Tibial artery (tissue), 4 donors: ENCODE data around the gene CRYGS.

Source experiments
- DNase-seq, 2 donors: peaks; one replicate each; pipeline ENCODE4 v3.0.0-alpha.2; 2019
- H3K27ac ChIP-seq, 2 donors: fragments of 200-600 bp; sonication (generic) in 1 of 2; 1 replicate in 1 of 2; 2 replicates in 1 of 2; pipeline ENCODE4 v1.5.1; 2018 to 2019; ENCODE audit warnings: mild to moderate bottlenecking in 1 of 2
- H3K27me3 ChIP-seq, 2 donors: fragments of 200-600 bp; sonication (generic) in 1 of 2; one replicate each; pipeline versions ENCODE4 v1.5.1 to v1.6.0; 2016 to 2019
- H3K36me3 ChIP-seq, 3 donors: fragments of 200-600 bp; sonication (generic) in 2 of 3; one replicate each; pipeline ENCODE4 v1.5.1; 2016 to 2019; ENCODE audit warnings: mild to moderate bottlenecking in 2 of 3
- H3K4me1 ChIP-seq, 4 donors: fragments of 200-600 bp; sonication (generic) in 2 of 4; 1 replicate in 3 of 4; 2 replicates in 1 of 4; pipeline ENCODE4 v1.5.1; 2016 to 2019
- H3K4me3 ChIP-seq, 2 donors: fragments of 200-600 bp; sonication (generic) in 1 of 2; 1 replicate in 1 of 2; 2 replicates in 1 of 2; pipeline ENCODE4 v1.5.1; 2018 to 2019; ENCODE audit warnings: mild to moderate bottlenecking in 2 of 2
- H3K9me3 ChIP-seq, 3 donors: fragments of 200-600 bp; sonication (generic) in 1 of 3; one replicate each; pipeline ENCODE4 v1.5.1; 2016 to 2019
- intact Hi-C: fragments of 100-400 bp; cut with DNase I; formaldehyde crosslinking; loops from one replicate; pipeline ENCODE4 v1.15.0; 2023; ENCODE audit warnings: low total_unique reads
- TF ChIP-seq, protein P1 (sequence below), 2 experiments: fragments of 200-600 bp in 1 of 2; fragments of 450-650 bp in 1 of 2; IDR thresholded peaks; one replicate each; pipeline ENCODE4 v1.5.1; 2017 to 2019; ENCODE audit warnings: antibody characterized with exemption in 2 of 2, mild to moderate bottlenecking in 1 of 2, moderate library complexity in 1 of 2

CRYGS gene

DNA sequence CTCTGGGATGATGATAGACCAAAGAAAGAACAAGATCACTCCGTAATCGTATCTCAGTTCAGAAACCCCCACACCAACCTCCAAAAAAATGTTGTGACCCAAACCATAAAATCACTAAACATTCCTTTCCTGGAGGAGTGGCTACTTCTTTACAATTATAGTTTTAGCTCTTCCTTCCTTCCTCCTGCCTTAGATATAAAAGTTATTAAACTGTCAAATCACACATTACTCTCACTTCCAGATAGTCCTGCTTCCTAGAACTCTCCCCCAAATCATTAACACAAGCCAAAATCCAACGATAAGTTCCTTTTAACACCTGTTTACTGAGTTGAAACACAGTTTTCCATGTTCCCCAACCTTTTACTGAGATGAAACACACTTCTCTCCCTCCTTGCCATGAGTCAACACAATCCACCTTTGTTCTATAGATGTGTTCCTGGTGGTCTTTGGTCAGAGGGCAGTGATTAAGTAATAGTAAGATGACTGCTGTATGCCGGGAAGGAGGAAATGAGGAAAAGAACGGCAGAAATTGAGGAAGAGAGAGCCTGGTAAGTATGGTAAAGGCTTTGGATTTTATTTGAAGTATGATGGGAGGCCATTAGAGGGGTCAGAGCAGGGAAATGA, 8.3 kb upstream of the CRYGS start:
- no peak overlapping the region for H3K27ac ChIP-seq
- H3K4me1 ChIP-seq = no peaks in the 10 kb centered on the region
- no peaks in the 10 kb centered on the region for H3K9me3 ChIP-seq
- H3K36me3 ChIP-seq = peaks cover 49 to 95% (median 73%) of the 10 kb centered on the region in 3 donors
- no peak overlapping the region for H3K4me3 ChIP-seq
- intact Hi-C loops = no loop called here
- DNase-seq = no peak
- no peaks in the 10 kb centered on the region for H3K27me3 ChIP-seq
- TF ChIP-seq, protein P1, sequence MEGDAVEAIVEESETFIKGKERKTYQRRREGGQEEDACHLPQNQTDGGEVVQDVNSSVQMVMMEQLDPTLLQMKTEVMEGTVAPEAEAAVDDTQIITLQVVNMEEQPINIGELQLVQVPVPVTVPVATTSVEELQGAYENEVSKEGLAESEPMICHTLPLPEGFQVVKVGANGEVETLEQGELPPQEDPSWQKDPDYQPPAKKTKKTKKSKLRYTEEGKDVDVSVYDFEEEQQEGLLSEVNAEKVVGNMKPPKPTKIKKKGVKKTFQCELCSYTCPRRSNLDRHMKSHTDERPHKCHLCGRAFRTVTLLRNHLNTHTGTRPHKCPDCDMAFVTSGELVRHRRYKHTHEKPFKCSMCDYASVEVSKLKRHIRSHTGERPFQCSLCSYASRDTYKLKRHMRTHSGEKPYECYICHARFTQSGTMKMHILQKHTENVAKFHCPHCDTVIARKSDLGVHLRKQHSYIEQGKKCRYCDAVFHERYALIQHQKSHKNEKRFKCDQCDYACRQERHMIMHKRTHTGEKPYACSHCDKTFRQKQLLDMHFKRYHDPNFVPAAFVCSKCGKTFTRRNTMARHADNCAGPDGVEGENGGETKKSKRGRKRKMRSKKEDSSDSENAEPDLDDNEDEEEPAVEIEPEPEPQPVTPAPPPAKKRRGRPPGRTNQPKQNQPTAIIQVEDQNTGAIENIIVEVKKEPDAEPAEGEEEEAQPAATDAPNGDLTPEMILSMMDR (IDR thresholded peaks at IDR 0.05) = no peak

DNA sequence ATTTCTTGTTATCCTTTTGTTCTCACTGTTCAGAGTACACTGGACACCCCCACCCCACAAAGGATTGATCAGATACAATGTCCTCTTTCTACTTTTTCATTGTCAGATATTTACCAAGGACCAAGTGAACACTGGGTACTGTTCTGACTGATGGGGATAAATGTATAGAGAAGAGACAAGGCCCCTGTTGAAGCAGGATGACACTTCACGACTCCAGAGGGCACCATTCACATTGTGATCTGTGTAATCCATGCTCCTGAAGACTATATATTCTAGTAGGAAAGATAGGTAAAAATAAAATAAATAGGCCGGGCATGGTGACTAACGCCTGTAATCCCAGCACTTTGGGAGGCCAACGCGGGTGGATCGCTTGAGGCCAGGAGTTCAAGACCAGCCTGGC, 7.2 kb upstream of the CRYGS start:
- DNase-seq = no peak
- no peak overlapping the region for H3K27ac ChIP-seq
- H3K27me3 ChIP-seq = no peaks in the 10 kb centered on the region
- intact Hi-C loops = no loop called here
- H3K9me3 ChIP-seq = no peaks in the 10 kb centered on the region
- H3K36me3 ChIP-seq = peaks cover 43 to 84% (median 64%) of the 10 kb centered on the region in 3 donors
- TF ChIP-seq, protein P1 (IDR thresholded peaks at IDR 0.05) = no peak
- no peaks in the 10 kb centered on the region for H3K4me1 ChIP-seq
- H3K4me3 ChIP-seq = no peak overlapping the region

DNA sequence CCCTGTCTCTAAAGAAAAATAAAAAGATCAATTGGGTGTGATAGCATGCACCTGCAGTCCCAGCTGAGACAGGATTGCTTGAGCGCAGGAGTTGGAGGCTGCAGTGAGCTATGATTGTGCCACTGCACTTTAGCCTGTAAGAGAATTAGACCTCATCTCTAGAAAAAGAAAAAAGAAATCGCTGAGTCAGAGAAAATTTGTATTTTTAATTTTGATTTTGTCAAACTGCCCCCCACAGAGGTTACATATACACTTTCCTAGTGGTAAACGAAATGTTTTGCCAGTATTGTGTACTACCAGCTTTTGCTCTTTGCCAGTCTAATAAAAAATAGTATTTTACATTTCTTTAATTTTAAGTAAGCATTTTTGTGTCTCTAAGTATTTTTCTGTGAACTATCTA, 5.3 kb upstream of the CRYGS start:
- Histone ChIP-seq H3K27me3 (no peaks in the 10 kb centered on the region), H3K9me3 (no peaks in the 10 kb centered on the region), H3K4me3 (no peak overlapping the region), H3K27ac (no peak overlapping the region), H3K36me3 (peaks cover 36 to 70% (median 52%) of the 10 kb centered on the region in 3 donors), H3K4me1 (no peaks in the 10 kb centered on the region)
- intact Hi-C loops = loop anchor here (10.0 kb wide), 1 partner anchor 565 kb away; no protein-coding TSS in a partner anchor
- TF ChIP-seq, protein P1 (IDR thresholded peaks at IDR 0.05) = no peak
- DNase-seq = no peak

DNA sequence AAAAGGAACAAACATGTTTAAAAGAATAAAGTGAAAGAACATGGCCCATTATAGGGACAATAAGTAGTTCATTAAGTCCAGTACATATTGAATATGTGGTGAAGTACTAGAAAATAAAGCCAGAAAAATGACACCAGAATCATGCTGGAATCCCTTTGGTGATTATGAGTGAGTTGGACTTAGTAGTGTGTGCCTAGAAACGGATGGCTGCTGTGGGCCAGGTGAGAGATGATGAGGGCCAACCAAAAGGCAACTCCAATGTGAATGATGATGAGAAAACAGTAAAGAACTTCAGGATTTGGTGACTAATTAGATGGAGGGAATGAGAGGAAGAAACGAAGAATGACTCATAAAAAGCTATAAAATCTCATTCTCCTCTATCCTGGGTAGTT, 3.3 kb downstream of the CRYGS start:
- TF ChIP-seq, protein P1 (IDR thresholded peaks at IDR 0.05) = no peak
- Histone ChIP-seq H3K36me3 (peaks cover 0 to 17% (median 4%) of the 10 kb centered on the region in 3 donors), H3K27me3 (no peaks in the 10 kb centered on the region), H3K27ac (no peak overlapping the region), H3K9me3 (no peaks in the 10 kb centered on the region), H3K4me3 (no peak overlapping the region), H3K4me1 (peaks cover 0 to 12% (median 0%) of the 10 kb centered on the region in 4 donors)
- DNase-seq = no peak
- intact Hi-C loops = loop anchor here (10.0 kb wide), 1 partner anchor 556 kb away; no protein-coding TSS in a partner anchor

DNA sequence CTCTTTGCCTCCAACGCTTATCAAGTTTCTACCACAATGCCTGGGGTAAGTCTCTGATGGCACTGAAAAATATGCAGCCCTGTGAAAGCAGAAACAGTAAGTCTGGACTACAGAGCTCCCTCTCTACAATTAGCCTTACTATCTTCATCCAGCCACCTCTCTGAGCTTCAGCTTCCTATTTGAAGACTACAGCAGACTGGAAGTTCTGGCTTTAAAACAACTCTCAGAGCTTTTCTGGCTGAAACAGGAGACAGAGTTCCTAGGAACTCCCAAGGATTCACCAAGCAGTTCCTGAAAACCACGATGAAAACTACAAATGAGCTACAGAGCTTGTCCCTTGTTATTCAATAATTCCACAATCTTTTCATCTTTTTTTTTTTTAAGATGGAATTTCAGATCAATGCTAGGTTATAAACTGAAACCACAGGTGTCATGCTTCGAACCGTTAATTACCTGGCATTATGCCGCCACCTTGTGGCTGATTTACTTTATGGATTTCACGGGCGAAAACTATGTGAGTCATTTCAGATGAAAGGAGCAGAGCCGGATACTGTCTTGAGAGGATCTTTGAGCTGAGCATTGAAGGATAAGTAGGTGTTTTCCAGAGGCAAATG, 3.9 kb downstream of the CRYGS start:
- H3K4me3 ChIP-seq = peak overlapping the region; percentile 14 to 23

More for the DNA sequence above, 3.9 kb downstream of the CRYGS start:
- DNase-seq = peak; percentile 64 to 76
- Histone ChIP-seq H3K36me3 (peaks cover 0 to 17% (median 0%) of the 10 kb centered on the region in 3 donors), H3K4me1 (peaks cover 0 to 12% (median 0%) of the 10 kb centered on the region in 4 donors), H3K27ac (no peak overlapping the region), H3K27me3 (no peaks in the 10 kb centered on the region), H3K9me3 (no peaks in the 10 kb centered on the region)
- TF ChIP-seq, protein P1 (IDR thresholded peaks at IDR 0.05) = peak; percentile 68 to 81
- intact Hi-C loops = loop anchor here (10.0 kb wide), 1 partner anchor 556 kb away; no protein-coding TSS in a partner anchor
